Prostate gland (tissue), 2 donors: ENCODE measurements around the gene AP3B1.

Experiments used
- POLR2A ChIP-seq: fragments of 450-650 bp; IDR thresholded peaks from one replicate; pipeline ENCODE4 v1.6.1; 2016; ENCODE audit warnings: antibody characterized with exemption, mild to moderate bottlenecking
- POLR2AphosphoS5 ChIP-seq: sonication (generic); formaldehyde crosslinking; IDR thresholded peaks from one replicate; pipeline ENCODE4 v1.6.1; 2017; ENCODE audit warnings: antibody characterized with exemption
- TF ChIP-seq, protein P1 (sequence below), 4 experiments: fragments of 200-600 bp in 2 of 4; fragments of 450-650 bp in 2 of 4; sonication (generic) in 2 of 4; IDR thresholded peaks; 1 replicate in 3 of 4; 2 replicates in 1 of 4; pipeline ENCODE4 v1.5.1; 2016 to 2019; ENCODE audit warnings: antibody characterized with exemption in 4 of 4, mild to moderate bottlenecking in 2 of 4, moderate library complexity in 2 of 4

DNA sequence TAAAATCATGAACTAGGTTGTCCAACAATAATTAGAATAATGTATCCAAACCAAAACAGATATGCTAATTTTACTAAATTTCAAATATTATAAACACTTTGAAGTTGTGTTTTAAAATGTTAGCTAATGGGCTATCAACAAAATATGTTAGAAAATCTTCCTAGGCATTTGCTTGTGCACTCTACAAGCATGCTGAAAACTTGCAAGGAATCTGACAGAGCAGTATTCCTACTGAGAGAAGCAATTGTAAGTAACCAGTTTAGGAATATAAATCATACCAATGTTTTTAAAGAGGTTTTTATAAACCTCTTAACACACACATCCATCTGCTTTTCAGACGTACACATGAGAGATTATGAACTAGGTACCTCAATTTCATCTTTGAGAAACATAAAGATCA is 289.9 kb downstream of the AP3B1 start:
- TF ChIP-seq, protein P1, sequence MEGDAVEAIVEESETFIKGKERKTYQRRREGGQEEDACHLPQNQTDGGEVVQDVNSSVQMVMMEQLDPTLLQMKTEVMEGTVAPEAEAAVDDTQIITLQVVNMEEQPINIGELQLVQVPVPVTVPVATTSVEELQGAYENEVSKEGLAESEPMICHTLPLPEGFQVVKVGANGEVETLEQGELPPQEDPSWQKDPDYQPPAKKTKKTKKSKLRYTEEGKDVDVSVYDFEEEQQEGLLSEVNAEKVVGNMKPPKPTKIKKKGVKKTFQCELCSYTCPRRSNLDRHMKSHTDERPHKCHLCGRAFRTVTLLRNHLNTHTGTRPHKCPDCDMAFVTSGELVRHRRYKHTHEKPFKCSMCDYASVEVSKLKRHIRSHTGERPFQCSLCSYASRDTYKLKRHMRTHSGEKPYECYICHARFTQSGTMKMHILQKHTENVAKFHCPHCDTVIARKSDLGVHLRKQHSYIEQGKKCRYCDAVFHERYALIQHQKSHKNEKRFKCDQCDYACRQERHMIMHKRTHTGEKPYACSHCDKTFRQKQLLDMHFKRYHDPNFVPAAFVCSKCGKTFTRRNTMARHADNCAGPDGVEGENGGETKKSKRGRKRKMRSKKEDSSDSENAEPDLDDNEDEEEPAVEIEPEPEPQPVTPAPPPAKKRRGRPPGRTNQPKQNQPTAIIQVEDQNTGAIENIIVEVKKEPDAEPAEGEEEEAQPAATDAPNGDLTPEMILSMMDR (IDR thresholded peaks at IDR 0.05), result no peak
- TF ChIP-seq POLR2A (no peak), POLR2AphosphoS5 (no peak)
